Ureter (tissue), 1 donor: ENCODE results near the gene LRRC26. TPM values are rescaled to one million over a fixed set of nuclear protein-coding genes. Genes with fewer than 3 reads are reported as not detected.
A peak's percentile ranks its signal among the peaks of the same experiment; 100 is the strongest.

ENCODE experiments used
- DNase-seq: peaks from one replicate; pipeline ENCODE4 v3.0.0-alpha.2; 2020; ENCODE audit warnings: low spot score
- total RNA-seq: library from RNA; stranded (reverse); gene quantifications from one replicate; pipeline ENCODE4 v1.2.4, GENCODE V29; 2023
- donor health status: DM: yes; HTN: yes; CAD: no.

The LRRC26 gene
- not detected for total RNA-seq

- DNase-seq: no peak
Measured at GRCh38 chr9:137169896-137170358, at the start of gene LRRC26. LRRC26 (minus strand) TSS chr9:137170051; CDS start chr9:137169943, 108 bp downstream.

- DNase-seq: no peak
Measured at GRCh38 chr9:137218754-137219271, 49.0 kb upstream of the LRRC26 start.

- no peak for DNase-seq
Measured at GRCh38 chr9:137218212-137218753, 48.4 kb upstream of the LRRC26 start.

- peak; percentile 90 for DNase-seq
Measured at GRCh38 chr9:137217276-137218211, 47.7 kb upstream of the LRRC26 start.

GRCh38 chr9:137216188-137216965 is 46.5 kb upstream of the LRRC26 start:
- no peak for DNase-seq

- DNase-seq: no peak
Measured at GRCh38 chr9:137215196-137215986, 45.5 kb upstream of the LRRC26 start.

- no peak for DNase-seq
Measured at GRCh38 chr9:137214620-137215019, 44.8 kb upstream of the LRRC26 start.

- no peak for DNase-seq
Measured at GRCh38 chr9:137213160-137214060, 43.6 kb upstream of the LRRC26 start.

GRCh38 chr9:137212520-137212919 is 42.7 kb upstream of the LRRC26 start:
- no peak for DNase-seq

- no peak for DNase-seq
Measured at GRCh38 chr9:137211532-137211931, 41.7 kb upstream of the LRRC26 start.

- no peak for DNase-seq
Measured at GRCh38 chr9:137206602-137207001, 36.8 kb upstream of the LRRC26 start.

GRCh38 chr9:137205126-137206069 is 35.5 kb upstream of the LRRC26 start, which contains the start of the genes NDOR1 and TMEM203:
NDOR1 (plus strand) TSS chr9:137205700; CDS start chr9:137205778, 78 bp downstream.
TMEM203 (minus strand) TSS chr9:137205648; CDS start chr9:137205414, 234 bp downstream.
- peak; percentile 92 for DNase-seq

- no peak for DNase-seq
Measured at GRCh38 chr9:137204731-137205125, 34.9 kb upstream of the LRRC26 start.

GRCh38 chr9:137202966-137203365 is 33.1 kb upstream of the LRRC26 start:
- DNase-seq: no peak

GRCh38 chr9:137201205-137201868 is 31.5 kb upstream of the LRRC26 start:
- no peak for DNase-seq

GRCh38 chr9:137200311-137201204 is 30.7 kb upstream of the LRRC26 start, which contains the start of gene TPRN:
TPRN (minus strand) TSS chr9:137200741; CDS start chr9:137200711, 30 bp downstream.
- peak; percentile 99 for DNase-seq
